ENCODE results near the gene KCNH4. TPM values are rescaled to one million over a fixed set of nuclear protein-coding genes. Genes with fewer than 3 reads are reported as not detected.
"Not testable (repeated sequence)": the region's sequence is repeated elsewhere in the genome, so short reads cannot be mapped to it uniquely, and the experiment has no call there.

Gene KCNH4
- total RNA-seq (2012; rRNA removed) = under 0.01 TPM in 1 of 2 replicates, not detected in the other

- H3K9ac ChIP-seq (ENCODE audit: low read depth, low read length) = no peak within 1 kb of the TSS
- peaks cover 39% of the 10 kb centered on the region for H3K27me3 ChIP-seq (ENCODE audit: control insufficient read depth, insufficient read depth, low read length)
Measured at GRCh38 chr17:42180922-42181850, at the start of gene KCNH4. Gene KCNH4 (minus strand): TSS chr17:42181142. CDS start chr17:42180945, 197 bp downstream.

GRCh38 chr17:42230225-42230624 lies 49.3 kb upstream of the KCNH4 start:
- Histone ChIP-seq H3K27me3 (ENCODE audit: control insufficient read depth, insufficient read depth, low read length) (no peaks in the 10 kb centered on the region), H3K4me3 (ENCODE audit: low read length) (no peak overlapping the region), H3K9me3 (replicated peaks; ENCODE audit: low read length) (no peaks in the 10 kb centered on the region), H3K4me2 (ENCODE audit: low read length) (no peak overlapping the region), H3K4me1 (ENCODE audit: control insufficient read depth, insufficient read depth, low read length) (peaks cover 18% of the 10 kb centered on the region), H3K9ac (ENCODE audit: low read depth, low read length) (no peak overlapping the region), H3K36me3 (ENCODE audit: insufficient read depth, low read length) (no peaks in the 10 kb centered on the region)

More at GRCh38 chr17:42180922-42181850, at the start of gene KCNH4:
- Histone ChIP-seq H3K9me3 (replicated peaks; ENCODE audit: low read length) (no peaks in the 10 kb centered on the region), H3K4me3 (ENCODE audit: low read length) (peak within 1 kb of the TSS; percentile 53), H3K4me2 (ENCODE audit: low read length) (peak within 1 kb of the TSS; percentile 72), H3K4me1 (ENCODE audit: control insufficient read depth, insufficient read depth, low read length) (peaks cover 27% of the 10 kb centered on the region), H3K36me3 (ENCODE audit: insufficient read depth, low read length) (no peaks in the 10 kb centered on the region)

GRCh38 chr17:42227849-42228700 lies 47.1 kb upstream of the KCNH4 start:
- Histone ChIP-seq H3K27me3 (ENCODE audit: control insufficient read depth, insufficient read depth, low read length) (no peaks in the 10 kb centered on the region), H3K36me3 (ENCODE audit: insufficient read depth, low read length) (peaks cover 7% of the 10 kb centered on the region), H3K4me3 (ENCODE audit: low read length) (peak overlapping the region; percentile 1), H3K9ac (ENCODE audit: low read depth, low read length) (peak overlapping the region; percentile 36), H3K4me2 (ENCODE audit: low read length) (peak overlapping the region; percentile 31), H3K9me3 (replicated peaks; ENCODE audit: low read length) (no peaks in the 10 kb centered on the region), H3K4me1 (ENCODE audit: control insufficient read depth, insufficient read depth, low read length) (peaks cover 13% of the 10 kb centered on the region)

- H3K9ac ChIP-seq (ENCODE audit: low read depth, low read length) = no peak overlapping the region
- peaks cover 7% of the 10 kb centered on the region for H3K36me3 ChIP-seq (ENCODE audit: insufficient read depth, low read length)
- H3K4me1 ChIP-seq (ENCODE audit: control insufficient read depth, insufficient read depth, low read length) = peaks cover 13% of the 10 kb centered on the region
- H3K27me3 ChIP-seq (ENCODE audit: control insufficient read depth, insufficient read depth, low read length) = no peaks in the 10 kb centered on the region
- H3K4me3 ChIP-seq (ENCODE audit: low read length) = no peak overlapping the region
- no peaks in the 10 kb centered on the region for H3K9me3 ChIP-seq (replicated peaks; ENCODE audit: low read length)
- no peak overlapping the region for H3K4me2 ChIP-seq (ENCODE audit: low read length)
Measured at GRCh38 chr17:42225646-42226045, 44.7 kb upstream of the KCNH4 start.

GRCh38 chr17:42224651-42225050 lies 43.7 kb upstream of the KCNH4 start:
- no peaks in the 10 kb centered on the region for H3K27me3 ChIP-seq (ENCODE audit: control insufficient read depth, insufficient read depth, low read length)
- H3K4me2 ChIP-seq (ENCODE audit: low read length) = no peak overlapping the region
- no peaks in the 10 kb centered on the region for H3K9me3 ChIP-seq (replicated peaks; ENCODE audit: low read length)
- H3K9ac ChIP-seq (ENCODE audit: low read depth, low read length) = no peak overlapping the region
- peaks cover 13% of the 10 kb centered on the region for H3K4me1 ChIP-seq (ENCODE audit: control insufficient read depth, insufficient read depth, low read length)
- peaks cover 7% of the 10 kb centered on the region for H3K36me3 ChIP-seq (ENCODE audit: insufficient read depth, low read length)
- H3K4me3 ChIP-seq (ENCODE audit: low read length) = no peak overlapping the region

GRCh38 chr17:42221886-42222745 lies 41.2 kb upstream of the KCNH4 start:
- Histone ChIP-seq H3K9me3 (replicated peaks; ENCODE audit: low read length) (no peaks in the 10 kb centered on the region), H3K4me2 (ENCODE audit: low read length) (no peak overlapping the region), H3K4me1 (ENCODE audit: control insufficient read depth, insufficient read depth, low read length) (no peaks in the 10 kb centered on the region), H3K36me3 (ENCODE audit: insufficient read depth, low read length) (peaks cover 16% of the 10 kb centered on the region), H3K9ac (ENCODE audit: low read depth, low read length) (no peak overlapping the region), H3K4me3 (ENCODE audit: low read length) (no peak overlapping the region), H3K27me3 (ENCODE audit: control insufficient read depth, insufficient read depth, low read length) (no peaks in the 10 kb centered on the region)

- not testable (repeated sequence) for H3K27me3 ChIP-seq (ENCODE audit: control insufficient read depth, insufficient read depth, low read length); H3K9me3 ChIP-seq (replicated peaks; ENCODE audit: low read length); H3K4me1 ChIP-seq (ENCODE audit: control insufficient read depth, insufficient read depth, low read length); H3K9ac ChIP-seq (ENCODE audit: low read depth, low read length); H3K4me2 ChIP-seq (ENCODE audit: low read length); H3K4me3 ChIP-seq (ENCODE audit: low read length)
- peaks cover 20% of the 10 kb centered on the region for H3K36me3 ChIP-seq (ENCODE audit: insufficient read depth, low read length)
Measured at GRCh38 chr17:42219280-42219679, 38.3 kb upstream of the KCNH4 start.

GRCh38 chr17:42214156-42214555 lies 33.2 kb upstream of the KCNH4 start:
- Histone ChIP-seq H3K9me3 (replicated peaks; ENCODE audit: low read length) (no peaks in the 10 kb centered on the region), H3K4me1 (ENCODE audit: control insufficient read depth, insufficient read depth, low read length) (peaks cover 9% of the 10 kb centered on the region), H3K27me3 (ENCODE audit: control insufficient read depth, insufficient read depth, low read length) (no peaks in the 10 kb centered on the region), H3K9ac (ENCODE audit: low read depth, low read length) (no peak overlapping the region), H3K4me3 (ENCODE audit: low read length) (no peak overlapping the region), H3K4me2 (ENCODE audit: low read length) (no peak overlapping the region), H3K36me3 (ENCODE audit: insufficient read depth, low read length) (peaks cover 33% of the 10 kb centered on the region)

GRCh38 chr17:42212382-42212781 lies 31.4 kb upstream of the KCNH4 start:
- peaks cover 9% of the 10 kb centered on the region for H3K4me1 ChIP-seq (ENCODE audit: control insufficient read depth, insufficient read depth, low read length)
- H3K4me2 ChIP-seq (ENCODE audit: low read length) = no peak overlapping the region
- no peaks in the 10 kb centered on the region for H3K9me3 ChIP-seq (replicated peaks; ENCODE audit: low read length)
- H3K4me3 ChIP-seq (ENCODE audit: low read length) = no peak overlapping the region
- H3K9ac ChIP-seq (ENCODE audit: low read depth, low read length) = no peak overlapping the region
- H3K27me3 ChIP-seq (ENCODE audit: control insufficient read depth, insufficient read depth, low read length) = no peaks in the 10 kb centered on the region
- peaks cover 30% of the 10 kb centered on the region for H3K36me3 ChIP-seq (ENCODE audit: insufficient read depth, low read length)

GRCh38 chr17:42211921-42212341 lies 31.0 kb upstream of the KCNH4 start:
- H3K9me3 ChIP-seq (replicated peaks; ENCODE audit: low read length); H3K4me3 ChIP-seq (ENCODE audit: low read length); H3K4me1 ChIP-seq (ENCODE audit: control insufficient read depth, insufficient read depth, low read length); H3K9ac ChIP-seq (ENCODE audit: low read depth, low read length); H3K4me2 ChIP-seq (ENCODE audit: low read length); H3K27me3 ChIP-seq (ENCODE audit: control insufficient read depth, insufficient read depth, low read length): not testable (repeated sequence)
- peaks cover 28% of the 10 kb centered on the region for H3K36me3 ChIP-seq (ENCODE audit: insufficient read depth, low read length)

GRCh38 chr17:42210046-42210445 lies 29.1 kb upstream of the KCNH4 start:
- Histone ChIP-seq H3K4me1 (ENCODE audit: control insufficient read depth, insufficient read depth, low read length) (peaks cover 9% of the 10 kb centered on the region), H3K9ac (ENCODE audit: low read depth, low read length) (no peak overlapping the region), H3K9me3 (replicated peaks; ENCODE audit: low read length) (no peaks in the 10 kb centered on the region), H3K4me2 (ENCODE audit: low read length) (no peak overlapping the region), H3K4me3 (ENCODE audit: low read length) (no peak overlapping the region), H3K27me3 (ENCODE audit: control insufficient read depth, insufficient read depth, low read length) (no peaks in the 10 kb centered on the region), H3K36me3 (ENCODE audit: insufficient read depth, low read length) (peaks cover 30% of the 10 kb centered on the region)
